GM21619 (cell line): ENCODE measurements around the gene UQCRQ.

Experiments
- ATAC-seq: cut with Tn5 transposase; IDR thresholded peaks from one replicate; pipeline ENCODE4 v1.9.1; 2021; ENCODE audit not compliant: unreplicated experiment

UQCRQ gene

GRCh38 chr5:132870801-132871200, 4.4 kb downstream of the UQCRQ start:
- ATAC-seq = no peak

- ATAC-seq = no peak
These were observed 5.2 kb downstream of the UQCRQ start for GRCh38 chr5:132871459-132872284.

- no peak for ATAC-seq
These were observed 6.3 kb downstream of the UQCRQ start for GRCh38 chr5:132872788-132873118.

- no peak for ATAC-seq
These were observed 6.9 kb downstream of the UQCRQ start, which contains the start of gene LEAP2 for GRCh38 chr5:132873119-132873929. Gene LEAP2 (plus strand): TSS chr5:132873668. CDS start chr5:132873695, 27 bp downstream.

- ATAC-seq = no peak
These were observed 7.5 kb downstream of the UQCRQ start for GRCh38 chr5:132873930-132874271.

- no peak for ATAC-seq
These were observed 9.7 kb downstream of the UQCRQ start for GRCh38 chr5:132876020-132876759.

GRCh38 chr5:132877466-132877865, 11.0 kb downstream of the UQCRQ start:
- no peak for ATAC-seq

GRCh38 chr5:132877938-132878337, 11.5 kb downstream of the UQCRQ start:
- ATAC-seq = no peak

GRCh38 chr5:132883261-132883834, 16.9 kb downstream of the UQCRQ start:
- no peak for ATAC-seq

GRCh38 chr5:132884548-132884947, 18.1 kb downstream of the UQCRQ start:
- ATAC-seq = no peak

GRCh38 chr5:132886064-132886823, 19.8 kb downstream of the UQCRQ start:
- no peak for ATAC-seq

GRCh38 chr5:132887283-132887682, 20.8 kb downstream of the UQCRQ start:
- ATAC-seq = no peak

GRCh38 chr5:132889501-132889900, 23.1 kb downstream of the UQCRQ start:
- ATAC-seq = no peak

GRCh38 chr5:132890817-132891216, 24.4 kb downstream of the UQCRQ start:
- no peak for ATAC-seq

- no peak for ATAC-seq
These were observed 29.4 kb downstream of the UQCRQ start for GRCh38 chr5:132895719-132896305.

GRCh38 chr5:132896685-132897084, 30.2 kb downstream of the UQCRQ start:
- ATAC-seq = no peak

GRCh38 chr5:132898094-132898493, 31.7 kb downstream of the UQCRQ start:
- no peak for ATAC-seq

- ATAC-seq = no peak
These were observed 34.6 kb downstream of the UQCRQ start for GRCh38 chr5:132901036-132901435.

GRCh38 chr5:132901730-132902129, 35.3 kb downstream of the UQCRQ start:
- ATAC-seq = no peak

GRCh38 chr5:132905938-132906337, 39.5 kb downstream of the UQCRQ start:
- no peak for ATAC-seq
